GM19043 (cell line): ENCODE measurements around the gene C1orf216.
"Not testable (repeated sequence)": the region's sequence is repeated elsewhere in the genome, so short reads cannot be mapped to it uniquely, and the experiment has no call there.

ENCODE experiments used
- ATAC-seq: cut with Tn5 transposase; IDR thresholded peaks from one replicate; pipeline ENCODE4 v1.9.1; 2021; ENCODE audit warnings: low read depth; ENCODE audit not compliant: unreplicated experiment

C1orf216 gene, protein sequence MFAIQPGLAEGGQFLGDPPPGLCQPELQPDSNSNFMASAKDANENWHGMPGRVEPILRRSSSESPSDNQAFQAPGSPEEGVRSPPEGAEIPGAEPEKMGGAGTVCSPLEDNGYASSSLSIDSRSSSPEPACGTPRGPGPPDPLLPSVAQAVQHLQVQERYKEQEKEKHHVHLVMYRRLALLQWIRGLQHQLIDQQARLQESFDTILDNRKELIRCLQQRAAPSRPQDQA

DNA sequence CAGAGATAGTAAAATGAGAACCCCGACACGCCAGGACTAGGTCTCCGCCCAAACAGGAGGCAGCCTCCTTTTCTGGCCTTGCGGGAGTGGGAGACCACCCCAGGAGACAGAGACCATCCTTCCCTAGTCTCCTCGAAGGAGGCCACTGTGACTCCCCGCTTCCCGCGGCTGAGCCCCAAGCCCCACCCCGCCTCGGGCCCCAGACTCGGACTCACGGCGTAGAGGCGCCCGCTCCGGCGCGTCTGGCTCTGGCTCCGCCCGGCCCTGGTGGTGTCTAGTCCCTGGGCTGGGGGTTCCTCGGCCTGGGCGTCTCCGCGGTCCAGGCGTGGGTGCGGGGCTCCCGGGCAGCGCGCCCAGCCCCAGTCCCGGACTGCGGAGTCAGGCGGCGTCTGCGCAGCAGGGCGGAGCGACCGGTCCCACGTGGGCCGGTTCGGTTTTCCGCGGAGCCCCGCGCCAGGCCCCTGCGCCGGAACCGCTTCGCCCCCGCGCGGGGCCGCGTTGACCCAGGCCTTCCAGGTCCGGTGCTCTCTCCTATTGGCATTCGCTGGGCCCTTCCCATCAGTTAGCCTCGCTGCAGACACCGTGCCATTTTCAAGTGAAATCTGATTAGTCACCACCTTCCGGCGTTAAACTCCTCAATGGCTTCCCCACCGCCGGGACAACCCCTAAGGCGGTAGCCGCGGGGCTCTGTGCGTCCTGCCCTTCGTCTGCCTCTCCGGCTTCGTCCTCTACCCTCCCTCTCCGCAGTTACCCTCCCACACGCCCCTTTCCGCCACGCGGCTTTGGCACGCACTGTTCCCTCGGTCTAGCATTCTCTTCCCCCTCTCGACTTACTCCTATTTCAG, at the start of gene C1orf216:
TSS of gene C1orf216 (minus strand) at position 393 of the 845 bp plus-strand sequence. CDS start 2,563 bp downstream, outside the sequence.
- ATAC-seq: peak; percentile 61

DNA sequence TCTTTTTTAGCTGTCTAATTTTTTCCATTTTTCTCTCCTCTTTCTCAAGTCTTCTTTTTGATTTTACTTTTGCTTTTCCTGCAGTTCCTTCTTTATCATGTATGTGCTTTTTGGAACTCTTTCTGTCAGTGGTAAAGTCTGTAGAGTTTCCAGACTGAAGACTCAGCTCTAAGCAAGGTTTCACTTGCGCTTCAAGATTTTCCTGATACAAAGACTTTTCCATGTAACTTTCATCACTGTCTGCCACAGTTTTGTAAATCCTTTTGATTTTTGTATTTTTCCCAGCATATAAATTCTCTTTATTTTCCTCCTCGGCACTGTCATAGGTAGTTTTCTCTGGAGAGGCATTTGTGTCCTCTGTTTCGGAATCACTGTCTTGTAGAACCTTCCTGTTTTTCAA, 45.6 kb upstream of the C1orf216 start:
- no peak for ATAC-seq

DNA sequence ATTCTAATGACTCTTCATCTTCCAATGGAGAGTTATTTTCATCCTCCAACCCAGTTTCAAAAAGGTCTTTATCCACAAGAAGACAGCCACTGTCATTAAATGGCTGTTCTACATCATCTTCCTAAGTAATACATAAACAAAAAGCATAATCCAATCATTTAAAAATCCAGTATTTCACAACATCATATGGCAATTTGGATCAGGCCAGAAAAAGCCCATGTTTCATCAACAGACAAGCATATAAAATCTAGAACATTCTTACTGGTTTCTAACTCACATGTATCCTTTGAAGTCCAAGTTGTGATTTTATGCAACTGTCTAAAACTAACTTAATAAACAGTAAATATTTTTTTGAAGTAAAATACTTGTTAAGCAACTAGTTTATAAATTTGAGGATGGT, 44.5 kb upstream of the C1orf216 start:
- ATAC-seq: no peak

DNA sequence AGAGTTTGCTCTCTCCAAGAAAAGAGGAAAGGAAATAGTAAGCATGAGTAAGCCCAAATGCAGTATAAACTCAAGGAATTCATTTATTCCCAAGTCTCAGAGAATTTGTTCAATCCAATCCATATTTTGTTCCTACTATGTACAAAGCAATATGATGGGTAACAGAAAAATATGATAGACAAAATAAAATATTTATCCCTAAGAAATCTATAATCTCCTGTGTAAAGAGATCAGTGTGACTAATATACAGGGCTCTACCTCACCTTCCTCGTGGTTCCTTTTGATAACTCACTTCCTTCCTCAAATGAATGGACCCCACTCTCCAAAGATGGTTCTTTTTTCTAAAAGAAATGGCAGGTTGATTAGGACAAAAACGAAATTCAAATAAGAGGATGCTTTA, 43.5 kb upstream of the C1orf216 start:
- ATAC-seq: no peak

DNA sequence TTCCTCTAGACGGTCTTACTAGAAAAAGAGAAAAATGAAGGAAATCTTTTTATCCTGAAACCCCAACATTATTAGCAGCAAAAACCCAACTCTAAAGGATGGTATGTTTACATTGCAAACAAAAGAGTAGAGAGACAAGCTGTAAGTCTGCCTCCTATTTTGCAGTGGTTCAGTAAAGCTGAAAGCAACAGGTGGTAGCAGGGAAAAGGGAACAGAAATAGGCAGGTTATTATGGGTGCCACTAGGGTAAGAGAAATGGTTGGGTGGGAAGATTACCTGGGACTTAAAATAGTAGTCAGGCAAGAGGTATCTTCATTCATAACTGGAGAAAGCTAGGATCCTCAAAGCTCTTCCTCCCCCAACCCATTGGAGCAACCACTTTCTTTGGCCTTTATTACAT, 37.4 kb upstream of the C1orf216 start:
- ATAC-seq: no peak

- ATAC-seq: no peak
These were observed 35.1 kb upstream of the C1orf216 start for GRCh38 chr1:35753626-35754260.

GRCh38 chr1:35748326-35748725, 29.6 kb upstream of the C1orf216 start:
- no peak for ATAC-seq

GRCh38 chr1:35745124-35745730, 26.5 kb upstream of the C1orf216 start:
- no peak for ATAC-seq

DNA sequence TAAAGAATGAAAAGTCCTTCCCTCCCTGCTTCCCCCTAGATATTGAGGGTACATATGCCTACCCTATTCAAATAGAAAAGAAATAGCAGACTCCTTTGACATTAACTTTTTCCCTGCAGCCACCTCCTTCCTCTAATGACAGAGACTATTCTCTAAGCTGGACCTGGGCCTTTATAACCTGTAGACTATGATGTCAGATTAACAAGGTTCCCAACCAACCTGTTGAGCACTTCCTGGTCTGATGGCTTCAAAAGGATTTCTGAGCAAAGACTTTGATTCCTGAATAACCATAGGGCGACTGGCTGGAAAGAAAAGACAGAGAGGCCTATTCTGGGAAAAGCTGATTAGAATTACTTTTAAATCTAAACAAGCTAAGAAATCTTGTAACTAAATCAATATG, 18.4 kb upstream of the C1orf216 start:
- ATAC-seq: no peak

- no peak for ATAC-seq
These were observed 8.9 kb upstream of the C1orf216 start for GRCh38 chr1:35727434-35728040.

DNA sequence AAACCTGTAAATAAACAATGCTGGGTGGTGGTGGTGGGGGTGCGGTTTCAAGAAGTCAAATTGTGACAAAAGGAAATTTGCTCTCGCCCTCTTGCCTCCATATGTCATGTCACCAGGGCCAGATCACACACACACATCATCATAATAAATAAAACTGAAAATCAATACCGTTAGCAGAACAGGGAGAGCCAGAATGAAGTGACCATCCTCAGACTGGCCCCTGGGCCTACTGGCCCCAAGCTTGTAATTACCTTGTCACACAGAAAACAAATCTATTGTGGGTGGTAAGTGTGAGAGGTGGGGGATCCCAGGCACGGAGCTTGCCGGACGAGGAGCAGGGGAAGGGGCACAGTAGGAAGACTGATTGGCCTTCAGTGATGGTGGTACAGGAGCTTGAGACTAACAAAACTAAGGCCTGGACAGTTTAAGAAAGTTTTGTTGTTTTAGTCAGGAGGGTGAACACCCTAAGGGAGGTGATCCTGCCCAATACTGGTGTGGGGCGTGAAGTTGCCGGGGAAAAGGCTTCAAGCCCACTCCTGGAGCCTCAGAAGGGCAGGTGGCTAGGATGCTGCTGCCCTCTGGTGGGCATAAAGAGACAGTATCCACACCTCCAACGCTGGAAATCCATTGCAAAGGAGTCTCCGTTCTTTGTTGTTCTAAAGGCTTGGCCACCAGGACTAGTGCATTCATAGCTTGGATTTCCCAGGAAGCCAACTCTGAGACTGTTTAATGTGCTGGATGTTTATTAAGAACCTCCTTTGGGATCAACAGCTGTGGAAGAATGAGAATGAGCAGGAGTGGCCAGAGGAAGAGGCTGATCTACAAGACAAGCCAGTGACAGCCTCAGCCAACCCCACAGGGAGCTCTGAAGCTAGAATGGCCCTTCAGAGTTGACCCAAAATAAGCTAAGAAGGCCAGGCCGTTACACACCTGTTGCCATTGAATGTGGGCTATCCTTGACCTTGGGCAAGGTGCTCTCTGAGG, 8.1 kb upstream of the C1orf216 start:
- no peak for ATAC-seq

- no peak for ATAC-seq
These were observed 6.9 kb upstream of the C1orf216 start for GRCh38 chr1:35725596-35725995.

GRCh38 chr1:35717911-35718476, 690 bp downstream of the C1orf216 start:
- ATAC-seq: no peak

GRCh38 chr1:35715568-35716002, 3.1 kb downstream of the C1orf216 start:
- peak; percentile 62 for ATAC-seq

- no peak for ATAC-seq
These were observed 3.6 kb downstream of the C1orf216 start for GRCh38 chr1:35714921-35715567.

- ATAC-seq: not testable (repeated sequence)
These were observed 7.6 kb downstream of the C1orf216 start for GRCh38 chr1:35711098-35711497.

GRCh38 chr1:35708952-35709351, 9.7 kb downstream of the C1orf216 start:
- no peak for ATAC-seq

GRCh38 chr1:35708441-35708921, 10.2 kb downstream of the C1orf216 start:
- ATAC-seq: no peak
